ENCODE data around the gene CDIPT. TPM values are rescaled to one million over a fixed set of nuclear protein-coding genes. Genes with fewer than 3 reads are reported as not detected.

Gene CDIPT
- total RNA-seq, 1 donor from 2014 or later = 75.4 TPM

DNA sequence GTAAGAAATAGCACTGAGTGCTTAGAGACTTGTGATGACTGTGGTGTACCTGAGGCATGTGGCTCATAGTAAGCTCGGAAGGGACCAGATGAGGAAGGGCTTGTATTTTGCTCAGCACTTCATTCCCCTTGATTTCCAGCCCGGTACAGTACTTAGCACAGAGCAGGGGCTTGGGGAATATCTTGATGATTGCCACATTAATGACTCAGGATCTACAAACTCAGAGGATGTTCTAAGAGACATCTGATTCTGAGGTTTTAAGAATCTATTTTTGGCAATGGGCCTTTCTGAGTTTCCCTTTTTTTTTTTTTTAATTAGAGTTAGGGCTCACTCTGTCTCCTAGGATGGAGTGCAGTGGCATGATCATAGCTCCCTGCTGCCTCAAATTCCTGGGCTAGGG, 46.4 kb upstream of the CDIPT start:
- Histone ChIP-seq H3K9me3 (no peaks in the 10 kb centered on the region), H3K4me3 (no peak overlapping the region), H3K27ac (no peak overlapping the region), H3K27me3 (ENCODE audit: low read depth) (no peaks in the 10 kb centered on the region), H3K4me1 (no peaks in the 10 kb centered on the region), H3K36me3 (peaks cover 5% of the 10 kb centered on the region)
- DNase-seq = no peak
- ATAC-seq = no peak
- TF ChIP-seq, protein P1, sequence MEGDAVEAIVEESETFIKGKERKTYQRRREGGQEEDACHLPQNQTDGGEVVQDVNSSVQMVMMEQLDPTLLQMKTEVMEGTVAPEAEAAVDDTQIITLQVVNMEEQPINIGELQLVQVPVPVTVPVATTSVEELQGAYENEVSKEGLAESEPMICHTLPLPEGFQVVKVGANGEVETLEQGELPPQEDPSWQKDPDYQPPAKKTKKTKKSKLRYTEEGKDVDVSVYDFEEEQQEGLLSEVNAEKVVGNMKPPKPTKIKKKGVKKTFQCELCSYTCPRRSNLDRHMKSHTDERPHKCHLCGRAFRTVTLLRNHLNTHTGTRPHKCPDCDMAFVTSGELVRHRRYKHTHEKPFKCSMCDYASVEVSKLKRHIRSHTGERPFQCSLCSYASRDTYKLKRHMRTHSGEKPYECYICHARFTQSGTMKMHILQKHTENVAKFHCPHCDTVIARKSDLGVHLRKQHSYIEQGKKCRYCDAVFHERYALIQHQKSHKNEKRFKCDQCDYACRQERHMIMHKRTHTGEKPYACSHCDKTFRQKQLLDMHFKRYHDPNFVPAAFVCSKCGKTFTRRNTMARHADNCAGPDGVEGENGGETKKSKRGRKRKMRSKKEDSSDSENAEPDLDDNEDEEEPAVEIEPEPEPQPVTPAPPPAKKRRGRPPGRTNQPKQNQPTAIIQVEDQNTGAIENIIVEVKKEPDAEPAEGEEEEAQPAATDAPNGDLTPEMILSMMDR (IDR thresholded peaks at IDR 0.05) = no peak
- intact Hi-C loops (cut with DNase I) = no loop called here

DNA sequence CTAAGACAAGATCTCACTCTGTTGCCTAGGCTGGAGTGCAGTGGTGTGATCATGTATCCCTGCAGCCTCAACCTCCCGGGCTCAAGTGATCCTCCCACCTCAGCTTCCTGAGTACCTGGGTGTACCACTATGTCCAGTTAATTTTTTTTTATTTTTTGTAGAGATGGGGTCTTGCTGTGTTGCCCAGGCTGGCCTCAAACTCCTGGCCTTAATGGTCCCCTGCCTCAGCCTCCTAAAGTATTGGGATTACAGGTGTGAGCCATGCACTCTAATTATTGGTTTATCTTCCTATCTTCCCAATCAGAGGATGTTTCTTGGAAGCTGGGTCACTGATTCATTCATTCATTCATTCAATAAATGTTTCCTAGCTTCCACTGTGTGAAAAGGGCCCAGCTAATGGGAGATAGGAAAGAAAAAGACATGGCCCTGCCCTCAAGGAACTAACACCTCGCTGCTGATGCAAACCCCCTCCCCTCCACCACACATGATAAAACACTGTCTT, 45.7 kb upstream of the CDIPT start:
- Histone ChIP-seq H3K9me3 (no peaks in the 10 kb centered on the region), H3K4me3 (no peak overlapping the region), H3K27ac (no peak overlapping the region), H3K36me3 (no peaks in the 10 kb centered on the region), H3K4me1 (no peaks in the 10 kb centered on the region), H3K27me3 (ENCODE audit: low read depth) (no peaks in the 10 kb centered on the region)
- DNase-seq (no peak), ATAC-seq (no peak)
- TF ChIP-seq, protein P1 (IDR thresholded peaks at IDR 0.05) = no peak
- intact Hi-C loops (cut with DNase I) = no loop called here

DNA sequence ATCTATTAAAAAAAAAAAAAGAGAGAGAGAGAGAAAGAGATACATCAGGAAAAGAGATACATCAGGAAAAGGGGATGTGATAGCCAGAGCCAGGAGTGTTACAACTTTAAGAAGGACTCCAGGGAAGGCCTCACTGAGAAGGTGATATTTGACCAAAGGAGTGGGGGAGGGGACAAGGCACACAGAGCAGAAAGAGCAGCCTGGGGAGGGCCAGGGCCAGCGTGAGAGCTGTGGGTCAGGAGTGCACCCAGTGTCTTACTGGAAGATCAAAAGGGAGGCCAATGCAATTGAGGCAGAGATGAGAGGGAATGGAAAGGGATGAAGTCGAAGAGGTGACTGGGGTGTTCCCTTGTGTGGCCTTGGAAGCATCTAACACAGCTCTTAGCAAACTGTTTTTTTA, 44.9 kb upstream of the CDIPT start:
- no peak overlapping the region for H3K4me3 ChIP-seq
- ATAC-seq = no peak
- intact Hi-C loops (cut with DNase I) = no loop called here
- no peaks in the 10 kb centered on the region for H3K4me1 ChIP-seq
- no peaks in the 10 kb centered on the region for H3K36me3 ChIP-seq
- no peak overlapping the region for H3K27ac ChIP-seq
- no peak for DNase-seq
- H3K9me3 ChIP-seq = no peaks in the 10 kb centered on the region
- TF ChIP-seq, protein P1 (IDR thresholded peaks at IDR 0.05) = no peak
- no peaks in the 10 kb centered on the region for H3K27me3 ChIP-seq (ENCODE audit: low read depth)

DNA sequence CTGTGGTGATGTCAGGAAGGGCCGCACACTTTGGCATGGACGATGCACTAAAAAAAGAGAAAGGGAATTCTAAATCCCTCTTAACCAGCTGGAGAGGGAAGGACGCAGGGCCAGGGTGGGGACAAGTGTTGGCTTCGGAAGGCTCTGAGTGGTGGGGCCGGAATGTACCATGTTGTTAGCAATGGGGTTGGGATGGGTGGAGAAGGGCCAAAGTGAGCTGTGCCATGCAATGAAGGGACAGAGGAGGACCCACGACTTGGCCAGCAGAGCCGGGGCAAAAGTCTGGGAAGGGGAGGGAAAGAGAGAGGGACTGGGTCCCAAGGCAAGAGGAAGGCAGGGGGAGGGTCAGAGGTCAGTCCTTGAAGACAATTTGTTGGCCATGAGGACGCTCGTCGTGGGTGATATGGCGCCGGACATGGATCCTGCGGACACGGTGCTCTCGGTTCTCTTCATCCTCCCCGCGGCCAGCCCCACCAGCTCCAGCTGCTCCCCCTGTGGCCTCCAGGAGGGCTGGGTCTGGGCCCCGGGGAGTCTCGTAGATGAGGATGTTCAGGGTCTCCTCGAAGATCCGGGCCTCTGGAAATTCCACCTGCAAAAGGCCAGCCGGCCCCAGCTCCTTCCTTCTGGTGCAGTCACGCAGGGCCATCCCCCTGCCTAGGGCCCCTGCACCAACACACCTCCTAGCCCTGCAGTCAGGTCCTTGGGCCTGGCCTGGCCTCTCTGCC, 43.7 kb upstream of the CDIPT start:
- H3K4me3 ChIP-seq = no peak overlapping the region
- H3K27ac ChIP-seq = no peak overlapping the region
- ATAC-seq = no peak
- no peaks in the 10 kb centered on the region for H3K9me3 ChIP-seq
- TF ChIP-seq, protein P1 (IDR thresholded peaks at IDR 0.05) = no peak
- H3K36me3 ChIP-seq = no peaks in the 10 kb centered on the region
- intact Hi-C loops (cut with DNase I) = no loop called here
- peaks cover under 1% of the 10 kb centered on the region for H3K27me3 ChIP-seq (ENCODE audit: low read depth)
- DNase-seq = peak; percentile 24
- H3K4me1 ChIP-seq = no peaks in the 10 kb centered on the region

DNA sequence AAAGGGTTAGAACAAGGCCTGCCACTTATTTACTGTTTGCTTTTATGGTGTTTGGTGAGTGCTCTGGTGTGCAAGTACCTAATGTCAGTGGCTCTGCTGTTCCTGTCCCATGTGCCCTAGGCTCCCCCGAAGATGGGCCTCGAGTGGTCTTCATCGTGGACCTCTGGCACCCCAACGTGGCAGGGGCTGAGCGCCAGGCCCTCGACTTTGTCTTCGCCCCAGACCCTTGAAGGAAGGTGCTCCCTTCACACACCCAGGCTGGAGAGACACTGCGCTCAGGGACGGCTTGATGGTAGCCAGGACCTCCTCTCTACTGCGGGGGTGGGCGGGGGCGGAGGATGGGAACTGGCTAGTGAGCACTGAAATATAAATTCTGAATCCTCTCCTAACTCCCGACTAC, 42.6 kb upstream of the CDIPT start:
- Histone ChIP-seq H3K27ac (no peak overlapping the region), H3K9me3 (no peaks in the 10 kb centered on the region), H3K4me1 (peaks cover 4% of the 10 kb centered on the region), H3K4me3 (no peak overlapping the region), H3K27me3 (ENCODE audit: low read depth) (peaks cover 7% of the 10 kb centered on the region), H3K36me3 (no peaks in the 10 kb centered on the region)
- TF ChIP-seq, protein P1 (IDR thresholded peaks at IDR 0.05) = no peak
- intact Hi-C loops (cut with DNase I) = no loop called here
- DNase-seq (no peak), ATAC-seq (no peak)
